ENCODE data around the gene MTMR2. TPM values are rescaled to one million over a fixed set of nuclear protein-coding genes. Genes with fewer than 3 reads are reported as not detected.
"Not testable (repeated sequence)": the region's sequence is repeated elsewhere in the genome, so short reads cannot be mapped to it uniquely, and the experiment has no call there.

Gene MTMR2
- total RNA-seq, 2 donors from 2014 or later, result 14.9 to 35.4 TPM

- no peak overlapping the region for H3K4me3 Mint-ChIP-seq
- H3K27ac Mint-ChIP-seq, result no peak overlapping the region
These were observed 39.1 kb downstream of the MTMR2 start for GRCh38 chr11:95884802-95885201.

GRCh38 chr11:95884376-95884775, 39.5 kb downstream of the MTMR2 start:
- Mint-ChIP-seq H3K36me3 (ENCODE audit: low read depth) (peaks cover 35% of the 10 kb centered on the region), H3K4me3 (no peak overlapping the region)

More at GRCh38 chr11:95884802-95885201, 39.1 kb downstream of the MTMR2 start:
- H3K4me1 Mint-ChIP-seq, result no peaks in the 10 kb centered on the region
- H3K27me3 Mint-ChIP-seq, result no peaks in the 10 kb centered on the region
- no peaks in the 10 kb centered on the region for H3K9me3 Mint-ChIP-seq
- H3K36me3 Mint-ChIP-seq (ENCODE audit: low read depth), result peaks cover 35% of the 10 kb centered on the region
- no peak for ATAC-seq (replicated peaks)

GRCh38 chr11:95883381-95883780, 40.5 kb downstream of the MTMR2 start:
- H3K4me1 Mint-ChIP-seq, result no peaks in the 10 kb centered on the region
- H3K27me3 Mint-ChIP-seq, result no peaks in the 10 kb centered on the region
- no peak for ATAC-seq (replicated peaks)
- peaks cover 35% of the 10 kb centered on the region for H3K36me3 Mint-ChIP-seq (ENCODE audit: low read depth)
- H3K4me3 Mint-ChIP-seq, result no peak overlapping the region
- H3K27ac Mint-ChIP-seq, result no peak overlapping the region
- no peaks in the 10 kb centered on the region for H3K9me3 Mint-ChIP-seq

More at GRCh38 chr11:95884376-95884775, 39.5 kb downstream of the MTMR2 start:
- Mint-ChIP-seq H3K27me3 (no peaks in the 10 kb centered on the region), H3K9me3 (no peaks in the 10 kb centered on the region), H3K4me1 (no peaks in the 10 kb centered on the region), H3K27ac (no peak overlapping the region)
- no peak for ATAC-seq (replicated peaks)

GRCh38 chr11:95877291-95877690, 46.6 kb downstream of the MTMR2 start:
- Mint-ChIP-seq H3K27ac (peak overlapping the region; percentile 82), H3K9me3 (no peaks in the 10 kb centered on the region), H3K4me3 (peak overlapping the region; percentile 27), H3K36me3 (ENCODE audit: low read depth) (peaks cover 7% of the 10 kb centered on the region), H3K4me1 (peaks cover 8% of the 10 kb centered on the region), H3K27me3 (no peaks in the 10 kb centered on the region)
- peak; percentile 100 for ATAC-seq (replicated peaks)

GRCh38 chr11:95870877-95871276, 53.0 kb downstream of the MTMR2 start:
- not testable (repeated sequence) for H3K27me3 Mint-ChIP-seq; H3K36me3 Mint-ChIP-seq (ENCODE audit: low read depth); ATAC-seq (replicated peaks); H3K4me3 Mint-ChIP-seq; H3K4me1 Mint-ChIP-seq; H3K9me3 Mint-ChIP-seq; H3K27ac Mint-ChIP-seq

GRCh38 chr11:95867105-95867504, 56.8 kb downstream of the MTMR2 start:
- H3K27me3 Mint-ChIP-seq, result no peaks in the 10 kb centered on the region
- peaks cover 35% of the 10 kb centered on the region for H3K36me3 Mint-ChIP-seq (ENCODE audit: low read depth)
- no peak overlapping the region for H3K27ac Mint-ChIP-seq
- no peaks in the 10 kb centered on the region for H3K4me1 Mint-ChIP-seq
- ATAC-seq (replicated peaks), result no peak
- no peak overlapping the region for H3K4me3 Mint-ChIP-seq
- H3K9me3 Mint-ChIP-seq, result no peaks in the 10 kb centered on the region

- Mint-ChIP-seq H3K36me3 (ENCODE audit: low read depth) (peaks cover 61% of the 10 kb centered on the region), H3K4me1 (no peaks in the 10 kb centered on the region), H3K27ac (no peak overlapping the region), H3K9me3 (no peaks in the 10 kb centered on the region), H3K4me3 (no peak overlapping the region), H3K27me3 (no peaks in the 10 kb centered on the region)
- no peak for ATAC-seq (replicated peaks)
These were observed 60.3 kb downstream of the MTMR2 start for GRCh38 chr11:95863486-95864140.

- not testable (repeated sequence) for H3K4me1 Mint-ChIP-seq; H3K27ac Mint-ChIP-seq; H3K4me3 Mint-ChIP-seq; H3K27me3 Mint-ChIP-seq; H3K9me3 Mint-ChIP-seq; ATAC-seq (replicated peaks)
- H3K36me3 Mint-ChIP-seq (ENCODE audit: low read depth), result peaks cover 83% of the 10 kb centered on the region
These were observed 63.9 kb downstream of the MTMR2 start for GRCh38 chr11:95860024-95860423.

- not testable (repeated sequence) for ATAC-seq (replicated peaks); H3K9me3 Mint-ChIP-seq; H3K27me3 Mint-ChIP-seq; H3K4me1 Mint-ChIP-seq; H3K4me3 Mint-ChIP-seq; H3K27ac Mint-ChIP-seq
- peaks cover 52% of the 10 kb centered on the region for H3K36me3 Mint-ChIP-seq (ENCODE audit: low read depth)
These were observed 69.5 kb downstream of the MTMR2 start for GRCh38 chr11:95854362-95854761.

- ATAC-seq (replicated peaks), result no peak
- no peaks in the 10 kb centered on the region for H3K9me3 Mint-ChIP-seq
- H3K4me3 Mint-ChIP-seq, result no peak overlapping the region
These were observed 70.0 kb downstream of the MTMR2 start for GRCh38 chr11:95853862-95854261.

GRCh38 chr11:95853138-95853537, 70.8 kb downstream of the MTMR2 start:
- Mint-ChIP-seq H3K9me3 (no peaks in the 10 kb centered on the region), H3K4me1 (no peaks in the 10 kb centered on the region), H3K27ac (no peak overlapping the region), H3K4me3 (no peak overlapping the region), H3K36me3 (ENCODE audit: low read depth) (peaks cover 50% of the 10 kb centered on the region), H3K27me3 (no peaks in the 10 kb centered on the region)
- ATAC-seq (replicated peaks), result no peak

More at GRCh38 chr11:95853862-95854261, 70.0 kb downstream of the MTMR2 start:
- Mint-ChIP-seq H3K27me3 (no peaks in the 10 kb centered on the region), H3K4me1 (no peaks in the 10 kb centered on the region), H3K27ac (no peak overlapping the region), H3K36me3 (ENCODE audit: low read depth) (peaks cover 51% of the 10 kb centered on the region)

- Mint-ChIP-seq H3K27me3 (no peaks in the 10 kb centered on the region), H3K27ac (no peak overlapping the region), H3K4me1 (no peaks in the 10 kb centered on the region), H3K4me3 (no peak overlapping the region), H3K9me3 (no peaks in the 10 kb centered on the region), H3K36me3 (ENCODE audit: low read depth) (peaks cover 34% of the 10 kb centered on the region)
- no peak for ATAC-seq (replicated peaks)
These were observed 73.8 kb downstream of the MTMR2 start for GRCh38 chr11:95850137-95850536.

GRCh38 chr11:95849087-95849825, 74.7 kb downstream of the MTMR2 start:
- H3K36me3 Mint-ChIP-seq (ENCODE audit: low read depth), result peaks cover 42% of the 10 kb centered on the region
- ATAC-seq (replicated peaks), result peak; percentile 55
- no peaks in the 10 kb centered on the region for H3K9me3 Mint-ChIP-seq
- no peaks in the 10 kb centered on the region for H3K27me3 Mint-ChIP-seq
- no peak overlapping the region for H3K4me3 Mint-ChIP-seq
- no peak overlapping the region for H3K27ac Mint-ChIP-seq
- H3K4me1 Mint-ChIP-seq, result no peaks in the 10 kb centered on the region

GRCh38 chr11:95845167-95845566, 78.7 kb downstream of the MTMR2 start:
- H3K27me3 Mint-ChIP-seq, result no peaks in the 10 kb centered on the region
- H3K9me3 Mint-ChIP-seq, result no peaks in the 10 kb centered on the region
- no peaks in the 10 kb centered on the region for H3K4me1 Mint-ChIP-seq
- H3K4me3 Mint-ChIP-seq, result no peak overlapping the region
- no peak overlapping the region for H3K27ac Mint-ChIP-seq
- ATAC-seq (replicated peaks), result no peak
- H3K36me3 Mint-ChIP-seq (ENCODE audit: low read depth), result peaks cover 57% of the 10 kb centered on the region

GRCh38 chr11:95835768-95836488, 88.0 kb downstream of the MTMR2 start:
- Mint-ChIP-seq H3K36me3 (ENCODE audit: low read depth) (peaks cover 95% of the 10 kb centered on the region), H3K4me3 (no peak overlapping the region), H3K27me3 (no peaks in the 10 kb centered on the region), H3K4me1 (no peaks in the 10 kb centered on the region), H3K9me3 (no peaks in the 10 kb centered on the region), H3K27ac (no peak overlapping the region)
- ATAC-seq (replicated peaks), result peak; percentile 84
